Aorta (tissue), 5 donors: ENCODE results near the gene EPS8L1. TPM values are rescaled to one million over a fixed set of nuclear protein-coding genes. Genes with fewer than 3 reads are reported as not detected.
"Not testable (repeated sequence)": the region's sequence is repeated elsewhere in the genome, so short reads cannot be mapped to it uniquely, and the experiment has no call there.

Source experiments
- ATAC-seq: fragments of 200-7000 bp; cut with Tn5 transposase; one replicate; pipeline ENCODE4 v1.9.1; 2022; ENCODE audit warnings: moderate library complexity; ENCODE audit not compliant: low FRiP score
- DNase-seq, 2 donors: peaks; one replicate each; pipeline ENCODE4 v3.0.0-alpha.2; 2020
- H3K27ac ChIP-seq, 2 donors: one replicate each; pipeline ENCODE4 v1.5.1; 2013; ENCODE audit warnings: low read length in 2 of 2, mild to moderate bottlenecking in 2 of 2, moderate library complexity in 2 of 2, control low read depth in 1 of 2, inconsistent platforms in 1 of 2, low read depth in 1 of 2
- H3K27me3 ChIP-seq, 2 donors: one replicate each; pipeline ENCODE4 v1.6.1; 2013; ENCODE audit warnings: control low read depth in 1 of 2, low read length in 1 of 2, mild to moderate bottlenecking in 1 of 2, moderate library complexity in 1 of 2; ENCODE audit not compliant: insufficient read depth in 2 of 2, control insufficient read depth in 1 of 2
- H3K36me3 ChIP-seq, 2 donors: one replicate each; pipeline ENCODE4 v1.6.1; 2013; ENCODE audit warnings: control low read depth in 1 of 2, low read length in 1 of 2, mild to moderate bottlenecking in 1 of 2; ENCODE audit not compliant: insufficient read depth in 2 of 2, control insufficient read depth in 1 of 2
- H3K4me1 ChIP-seq, 2 donors: one replicate each; pipeline ENCODE4 v1.6.1; 2013; ENCODE audit warnings: low read length in 2 of 2, control low read depth in 1 of 2, mild to moderate bottlenecking in 1 of 2, moderate library complexity in 1 of 2; ENCODE audit not compliant: insufficient read depth in 2 of 2, control insufficient read depth in 1 of 2
- H3K4me3 ChIP-seq, 2 donors: one replicate each; pipeline ENCODE4 v1.5.1; 2013; ENCODE audit warnings: low read length in 2 of 2, control low read depth in 1 of 2, mild to moderate bottlenecking in 1 of 2
- H3K9me3 ChIP-seq: one replicate; pipeline ENCODE4 v1.6.1; 2013; ENCODE audit warnings: mild to moderate bottlenecking, low read length; ENCODE audit not compliant: control insufficient read depth
- WGBS, 2 donors: extraction: QIAGEN DNeasy Blood & Tissue Kit; methylation state at CpG; one replicate each; pipeline ENCODE4 v1.1.7; 2013; 5-methylcytosine and 5-hydroxymethylcytosine counted together
- intact Hi-C, 2 donors: fragments of 100-400 bp; cut with DNase I; formaldehyde crosslinking; loops; one replicate each; pipeline versions ENCODE4 v1.14.2 to v1.15.0; 2022
- polyA plus RNA-seq, 2 donors: library from polyadenylated mRNA; stranded (reverse); fragments of 200-250 nt; gene quantifications; one replicate each; pipeline ENCODE4 v1.2.3, GENCODE V29; 2013
- total RNA-seq, 2 donors: library from RNA; stranded (reverse); fragmentation: NEBNext Ultra II Directional; extraction: Animal tissue kit (Norgen Biotek cat#: 25700); gene quantifications; one replicate each; pipeline ENCODE4 v1.2.1, GENCODE V29; 2021
- donor health status: healthy with polysubstance abuse.
- donor health status: Bipolar disorder and iron deficiency.
- donor health status: DM: no; HTN: no; CAD: no.
- donor health status: DM: no; HTN: no; CAD: no.
- donor health status: DM: yes; HTN: yes; CAD: no.

The EPS8L1 gene
- total and polyA plus RNA-seq, 4 donors: 0.38 to 10.8 (median 2.4) TPM

DNA sequence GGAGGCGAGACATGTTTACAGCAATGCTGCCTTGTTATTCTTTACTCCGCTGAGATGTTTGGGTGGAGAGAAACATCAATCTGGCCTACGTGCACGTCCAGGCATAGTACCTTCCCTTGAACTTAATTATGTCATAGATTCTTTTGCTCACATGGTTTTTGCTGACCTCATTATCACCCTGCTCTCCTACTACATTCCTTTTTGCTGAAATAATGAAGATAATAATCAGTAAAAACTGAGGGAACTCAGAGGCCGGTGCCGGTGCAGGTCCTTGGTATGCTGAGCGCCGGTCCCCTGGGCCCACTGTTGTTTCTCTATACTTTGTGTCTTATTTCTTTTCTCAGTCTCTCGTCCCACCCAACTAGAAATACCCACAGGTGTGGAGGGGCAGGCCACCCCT lies 15.4 kb upstream of the EPS8L1 start:
- H3K4me1 ChIP-seq, intact Hi-C loops, H3K27me3 ChIP-seq, H3K9me3 ChIP-seq, H3K27ac ChIP-seq, H3K36me3 ChIP-seq, DNase-seq, H3K4me3 ChIP-seq, ATAC-seq: not testable (repeated sequence)
- 42 to 49% methylated on average over 8 to 9 of the region's 9 CpGs for WGBS, 2 donors

DNA sequence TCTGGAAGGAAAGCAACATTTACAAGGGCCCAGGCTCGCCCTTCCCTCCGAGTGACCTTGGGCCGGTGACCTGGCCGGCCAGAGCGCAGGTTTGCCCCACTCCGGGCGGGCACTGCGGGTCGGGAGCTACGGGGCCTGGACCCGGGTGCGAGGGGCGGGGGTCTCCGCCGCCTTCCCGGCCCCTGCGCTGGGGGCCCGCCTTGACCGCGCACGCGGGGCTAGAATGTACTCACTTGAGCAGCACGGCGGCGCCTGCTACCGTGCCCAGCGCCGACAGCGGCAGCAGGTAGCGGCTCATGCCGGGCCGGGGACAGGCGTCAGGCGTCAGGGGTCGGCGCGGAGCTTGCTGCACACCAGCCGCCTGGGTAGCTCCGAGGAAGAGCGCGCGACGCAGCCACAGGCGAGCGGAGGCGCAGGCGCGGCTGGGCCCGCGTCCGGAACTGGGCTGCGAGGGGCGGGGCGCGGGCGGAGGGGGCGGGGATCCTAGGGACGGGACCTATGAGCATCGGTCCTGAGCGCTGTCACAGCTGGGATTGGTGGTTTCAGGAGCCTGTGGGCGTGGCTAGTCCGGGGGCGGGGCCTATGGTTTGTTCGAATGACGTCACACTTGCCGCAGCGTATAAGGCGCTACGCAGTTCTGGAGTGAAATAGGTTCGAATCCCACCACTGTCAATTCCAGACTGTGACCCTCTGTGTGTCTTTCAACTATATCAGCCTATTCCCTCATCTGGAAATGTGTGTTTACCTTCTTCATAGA lies 12.8 kb upstream of the EPS8L1 start, which contains the start of gene RDH13:
RDH13 (minus strand) TSS at position 414 of the 757 bp plus-strand sequence; CDS start at position 298, 116 bp downstream.
- 2% methylated on average over 61 to 70 of the region's 70 CpGs for WGBS, 2 donors
- H3K27ac ChIP-seq: peak within 1 kb of the TSS in 1 of 2 donors; percentile 0
- intact Hi-C loops: no loop called here

GRCh38 chr19:55063492-55063843 lies 12.2 kb upstream of the EPS8L1 start:
- intact Hi-C loops: no loop called here
- Histone ChIP-seq H3K27me3 (no peaks in the 10 kb centered on the region), H3K27ac (no peak overlapping the region), H3K4me3 (no peak overlapping the region), H3K36me3 (no peaks in the 10 kb centered on the region), H3K9me3 (no peaks in the 10 kb centered on the region), H3K4me1 (no peaks in the 10 kb centered on the region)
- no peak for DNase-seq
- WGBS, 2 donors: 42 to 77% methylated on average over 3 of the region's 3 CpGs
- no peak for ATAC-seq

More for the DNA sequence above, 12.8 kb upstream of the EPS8L1 start, which contains the start of gene RDH13:
- Histone ChIP-seq H3K36me3 (no peaks in the 10 kb centered on the region), H3K4me1 (no peaks in the 10 kb centered on the region), H3K27me3 (no peaks in the 10 kb centered on the region), H3K4me3 (peak within 1 kb of the TSS; percentile 3 to 64), H3K9me3 (no peaks in the 10 kb centered on the region)
- DNase-seq (peak; percentile 98 to 99), ATAC-seq (peak; percentile 100)

GRCh38 chr19:55065516-55065915 lies 10.2 kb upstream of the EPS8L1 start:
- H3K9me3 ChIP-seq, H3K27me3 ChIP-seq, H3K4me1 ChIP-seq, DNase-seq, ATAC-seq, H3K4me3 ChIP-seq, H3K36me3 ChIP-seq, H3K27ac ChIP-seq, intact Hi-C loops: not testable (repeated sequence)
- 81 to 83% methylated on average over 9 of the region's 9 CpGs for WGBS, 2 donors

- intact Hi-C loops: no loop called here
- H3K27ac ChIP-seq: no peak overlapping the region
- 22 to 32% methylated on average over 2 of the region's 2 CpGs for WGBS, 2 donors
- H3K4me1 ChIP-seq: no peaks in the 10 kb centered on the region
- H3K27me3 ChIP-seq: peaks cover 0 to 2% of the 10 kb centered on the region in 2 donors
- H3K36me3 ChIP-seq: no peaks in the 10 kb centered on the region
- H3K9me3 ChIP-seq: no peaks in the 10 kb centered on the region
- DNase-seq (no peak), ATAC-seq (no peak)
- no peak overlapping the region for H3K4me3 ChIP-seq
Observed at GRCh38 chr19:55066107-55066709, 9.5 kb upstream of the EPS8L1 start.

DNA sequence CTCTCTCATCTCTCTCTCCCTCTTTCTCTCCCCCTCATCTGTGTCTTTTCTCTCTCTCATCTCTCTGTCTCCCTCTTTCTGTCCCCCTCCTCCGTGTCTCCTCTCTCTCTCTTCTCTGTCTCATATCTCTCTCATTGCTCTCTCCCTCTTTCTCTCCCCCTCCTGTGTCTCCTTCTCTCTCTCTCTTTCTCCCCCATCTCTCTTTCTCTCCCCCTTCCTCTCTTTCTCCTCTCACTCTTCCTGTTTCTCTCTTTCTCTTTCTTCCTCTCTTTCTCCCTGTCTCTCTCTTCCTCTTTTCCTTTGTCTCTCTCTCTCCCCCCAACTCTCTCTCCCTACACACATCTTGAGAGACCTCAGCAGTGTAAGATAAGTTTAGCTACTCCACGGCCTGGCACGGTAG lies 7.8 kb upstream of the EPS8L1 start:
- no peaks in the 10 kb centered on the region for H3K36me3 ChIP-seq
- intact Hi-C loops: no loop called here
- H3K4me3 ChIP-seq: no peak overlapping the region
- WGBS, 2 donors: 28 to 34% methylated on average over 3 of the region's 3 CpGs
- no peaks in the 10 kb centered on the region for H3K9me3 ChIP-seq
- ATAC-seq (no peak), DNase-seq (no peak)
- peaks cover 0 to 2% of the 10 kb centered on the region in 2 donors for H3K27me3 ChIP-seq
- H3K27ac ChIP-seq: no peak overlapping the region
- no peaks in the 10 kb centered on the region for H3K4me1 ChIP-seq

DNA sequence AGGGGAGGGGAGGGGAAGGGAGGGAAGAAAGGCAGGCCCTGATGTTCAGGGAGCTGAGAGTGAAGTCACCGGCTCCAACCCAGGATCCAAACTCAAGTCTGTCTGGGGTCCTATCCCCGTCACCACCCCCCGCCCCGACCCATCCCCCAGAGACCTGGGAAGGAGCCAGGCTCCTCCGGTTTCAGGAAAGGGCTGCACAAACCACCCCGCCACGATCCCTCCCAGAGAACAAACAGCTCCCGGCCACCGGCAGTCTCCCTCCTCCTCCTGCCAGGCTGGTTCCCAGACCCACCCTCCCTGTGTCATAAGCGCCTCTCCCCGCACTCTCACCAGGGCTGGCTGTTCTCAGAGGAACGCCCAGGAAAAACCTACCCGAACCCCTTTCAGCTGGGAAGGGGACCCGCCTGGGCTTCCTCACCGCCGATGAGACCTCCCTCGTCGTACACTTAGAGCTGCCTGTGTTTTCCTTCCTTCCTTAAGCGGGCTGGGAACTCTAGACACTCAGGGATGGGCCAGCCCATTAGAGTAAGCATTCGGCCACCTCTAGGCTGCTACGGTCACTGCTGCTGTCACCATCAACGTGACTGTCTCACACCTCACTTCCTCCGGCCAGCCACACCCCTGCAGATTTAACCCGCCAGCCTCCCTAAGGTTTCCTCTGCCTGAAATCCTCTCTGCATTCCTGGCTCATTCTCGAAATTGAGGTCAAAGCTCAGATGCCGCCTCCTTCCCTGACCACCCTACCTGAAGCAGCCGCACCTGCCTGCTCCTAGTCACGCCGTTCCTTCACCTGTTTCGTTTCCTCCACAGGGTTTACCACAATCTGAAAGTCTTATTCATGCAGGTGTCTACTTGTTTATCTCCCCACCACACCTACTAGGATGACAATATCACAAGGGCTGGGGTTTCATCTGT lies 6.5 kb upstream of the EPS8L1 start:
- 4 to 6% methylated on average over 29 to 30 of the region's 30 CpGs for WGBS, 2 donors
- intact Hi-C loops: no loop called here
- peak in 1 of 2 donors; percentile 40 for DNase-seq
- Histone ChIP-seq H3K9me3 (no peaks in the 10 kb centered on the region), H3K27me3 (peaks cover 0 to 2% of the 10 kb centered on the region in 2 donors), H3K4me1 (no peaks in the 10 kb centered on the region), H3K27ac (no peak overlapping the region), H3K36me3 (no peaks in the 10 kb centered on the region), H3K4me3 (no peak overlapping the region)
- ATAC-seq: no peak

DNA sequence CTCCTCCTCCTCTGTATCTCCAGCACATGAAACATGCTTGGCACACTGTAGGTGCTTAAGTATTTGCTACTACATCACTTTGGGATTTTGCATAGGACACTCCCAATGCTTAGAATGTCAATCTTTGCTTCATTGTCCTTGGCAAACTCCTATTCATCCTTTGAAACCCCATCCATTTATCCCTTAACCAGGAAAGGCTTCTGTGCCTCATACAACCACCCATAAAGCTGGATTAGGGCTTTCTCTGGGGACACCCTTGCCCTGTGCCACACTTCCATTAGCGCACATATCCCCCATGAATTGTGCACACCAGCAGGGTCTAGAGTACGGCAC lies 5.8 kb upstream of the EPS8L1 start:
- H3K4me3 ChIP-seq: no peak overlapping the region
- H3K27me3 ChIP-seq: peaks cover 0 to 2% of the 10 kb centered on the region in 2 donors
- no peaks in the 10 kb centered on the region for H3K4me1 ChIP-seq
- WGBS, 2 donors: 95 to 97% methylated on average over 2 of the region's 2 CpGs
- no peak for ATAC-seq
- intact Hi-C loops: no loop called here
- no peak overlapping the region for H3K27ac ChIP-seq
- no peak for DNase-seq
- H3K9me3 ChIP-seq: no peaks in the 10 kb centered on the region
- H3K36me3 ChIP-seq: no peaks in the 10 kb centered on the region
